T-helper 2 cell (primary cell): ENCODE measurements around the gene CA10.
A peak's percentile ranks its signal among the peaks of the same experiment; 100 is the strongest.

ENCODE experiments used
- DNase-seq, 5 experiments: peaks; one replicate each; pipeline versions ENCODE4 v3.0.0 to v3.0.0-alpha.2; 2012 to 2022

Gene CA10

DNA sequence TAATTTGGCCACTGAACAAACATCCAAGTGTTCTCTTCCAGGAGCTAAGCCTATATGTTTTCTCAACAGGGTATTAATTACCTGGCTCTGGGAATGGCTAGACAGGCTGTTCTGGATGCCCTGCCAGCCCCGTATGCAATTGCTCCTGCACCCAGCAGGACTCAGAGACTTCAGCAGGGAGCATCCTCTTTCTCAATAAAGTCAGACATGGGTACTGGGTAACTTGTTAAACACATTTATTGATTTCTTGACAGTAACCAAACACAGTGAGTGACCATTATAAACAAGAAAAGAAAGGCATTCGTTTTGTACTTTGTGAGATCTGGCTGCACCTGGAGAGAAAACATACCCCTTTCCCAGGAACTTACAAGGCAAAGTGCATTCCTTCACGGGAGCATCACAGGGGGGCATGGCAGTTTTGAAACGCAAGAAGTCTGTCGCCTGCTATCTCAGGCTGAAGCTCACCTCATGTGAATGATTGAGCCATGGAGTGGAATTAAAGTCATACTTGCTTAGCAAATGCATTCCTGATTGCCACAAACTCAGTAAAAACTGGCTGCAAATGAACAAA, 528.3 kb downstream of the CA10 start:
- no peak for DNase-seq

DNA sequence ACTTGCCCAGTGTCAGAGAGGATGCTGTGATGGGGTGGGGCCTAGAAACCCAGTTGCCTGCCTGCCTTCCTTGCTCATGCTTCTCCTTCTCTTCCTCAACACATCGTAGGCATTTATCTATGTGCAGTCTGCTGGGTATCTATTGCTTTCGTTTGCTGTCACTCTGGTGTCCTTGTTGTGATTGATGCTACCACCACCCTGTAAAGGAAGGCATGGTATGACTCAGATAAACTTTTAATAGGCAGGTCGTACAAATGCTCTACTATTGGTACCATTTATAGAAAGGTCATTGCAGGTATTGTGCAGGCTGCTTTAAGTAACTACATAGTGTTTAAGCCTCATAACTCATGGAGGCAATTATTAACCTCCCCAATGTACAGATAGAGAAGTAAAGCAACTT, 529.3 kb downstream of the CA10 start:
- DNase-seq: peak in 1 of 5 experiments; percentile 31

DNA sequence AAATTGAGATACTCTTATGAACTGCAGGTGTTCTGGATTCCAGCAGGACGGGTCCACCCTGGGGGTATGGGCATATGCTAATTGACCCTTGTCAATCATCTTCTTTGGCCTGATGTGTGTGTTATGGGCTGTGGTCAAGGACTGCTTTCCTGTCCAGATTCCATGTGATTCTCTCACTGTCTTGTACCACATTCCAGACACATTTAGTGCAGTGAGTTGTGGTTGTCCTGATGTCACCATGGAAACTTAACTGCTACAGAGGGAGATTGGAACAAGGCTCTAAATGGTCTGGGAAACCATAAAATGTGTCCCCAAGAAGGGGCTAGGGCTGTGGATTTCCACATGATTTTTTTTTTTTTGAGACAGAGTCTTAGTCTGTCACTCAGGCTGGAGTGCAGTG, 530.7 kb downstream of the CA10 start:
- no peak for DNase-seq

DNA sequence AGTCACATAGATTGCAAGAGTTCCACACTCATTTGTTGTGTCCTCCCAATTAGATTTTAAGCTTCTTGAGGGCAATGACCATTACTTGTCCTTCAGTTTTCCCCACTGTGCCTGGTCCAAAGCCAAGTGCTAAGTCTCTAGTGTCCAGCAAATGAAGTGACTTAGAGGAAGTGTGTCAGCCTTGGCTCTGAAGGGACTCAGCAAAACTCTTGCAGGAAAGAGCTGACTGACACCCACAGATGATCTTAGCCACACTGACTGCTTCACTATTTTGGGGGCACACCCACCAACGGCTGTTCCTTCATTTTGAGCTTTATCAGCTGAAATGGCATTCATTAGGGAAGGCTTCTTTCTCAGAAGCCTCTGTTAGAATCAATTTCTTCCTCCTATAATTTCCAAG, 540.0 kb downstream of the CA10 start:
- no peak for DNase-seq

DNA sequence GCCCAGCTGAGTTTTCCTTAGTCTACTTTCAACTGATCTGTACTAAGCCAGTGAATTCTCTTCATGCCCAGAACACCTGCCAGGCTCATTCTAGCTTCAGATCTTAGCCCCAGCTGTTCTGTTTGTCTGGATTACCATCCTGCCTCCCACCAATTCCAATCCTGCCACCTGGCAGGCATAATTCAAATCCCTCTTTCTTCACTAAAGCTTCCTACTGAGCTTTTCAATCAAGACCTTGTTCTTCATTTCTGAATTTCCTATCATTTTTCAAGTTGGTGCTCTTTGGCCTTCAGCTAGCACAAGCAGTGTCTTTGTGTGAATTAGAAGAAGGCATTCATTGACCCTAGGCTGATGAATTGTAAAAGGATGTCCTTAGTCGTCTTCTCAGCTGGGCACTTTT, 540.5 kb downstream of the CA10 start:
- no peak for DNase-seq

DNA sequence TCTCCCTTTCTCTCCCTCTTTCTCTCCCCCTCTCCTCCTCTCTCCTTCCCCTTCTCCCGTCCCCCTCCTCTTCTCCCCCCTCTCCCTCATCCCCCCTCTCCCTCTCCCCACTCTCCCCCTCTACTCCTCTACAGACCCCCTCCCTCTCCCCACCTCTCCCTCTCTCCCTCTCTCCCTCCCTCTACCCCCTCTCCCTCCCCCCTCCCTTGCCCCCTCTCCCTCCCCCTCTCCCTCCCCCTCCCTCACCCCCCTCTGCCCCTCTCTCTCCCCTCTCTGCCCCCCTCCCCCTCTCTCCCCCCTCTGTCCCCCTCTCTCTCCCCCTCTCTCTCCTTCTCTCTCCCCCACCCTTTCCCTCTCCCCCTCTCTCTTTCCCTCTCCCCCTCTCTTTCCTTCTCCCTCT, 545.3 kb downstream of the CA10 start:
- DNase-seq: no peak

DNA sequence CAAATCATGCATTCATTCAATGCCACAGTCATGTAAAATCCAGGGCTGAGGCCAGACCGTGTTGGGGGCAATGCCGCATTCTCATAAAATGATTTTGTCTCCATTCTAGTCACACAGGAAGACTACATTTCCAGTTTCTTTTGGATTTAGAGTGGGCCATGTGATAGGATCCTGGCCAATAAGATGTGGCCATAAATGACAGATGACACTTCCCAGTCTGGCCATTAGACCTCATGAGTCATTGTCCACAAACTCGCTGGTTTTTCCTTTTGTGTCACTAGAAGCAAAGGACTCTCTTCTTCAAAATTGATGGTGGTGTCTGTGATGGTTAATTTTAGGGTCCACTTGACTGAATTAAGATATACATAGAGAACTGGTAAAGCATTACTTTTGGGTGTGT, 545.8 kb downstream of the CA10 start:
- DNase-seq: no peak

DNA sequence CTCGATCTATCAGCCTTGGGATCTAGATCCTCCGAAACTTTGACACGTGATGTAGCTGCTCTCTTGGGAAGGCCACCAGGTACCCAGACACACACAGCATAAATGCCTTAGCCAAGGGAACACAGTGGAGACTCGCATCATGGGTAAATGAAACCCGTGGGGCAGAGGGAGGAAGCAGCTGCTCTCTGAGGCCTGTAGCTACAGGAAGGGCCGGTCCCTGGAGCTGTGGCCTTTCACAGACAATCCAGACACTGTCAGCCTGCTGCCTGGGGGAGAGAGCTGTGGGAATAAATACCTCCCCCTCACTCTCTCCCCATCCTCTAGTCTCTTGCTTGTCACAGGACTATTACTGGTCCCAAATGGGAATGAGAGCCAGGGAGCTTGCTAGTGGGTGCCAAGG, 546.9 kb downstream of the CA10 start:
- DNase-seq: no peak

DNA sequence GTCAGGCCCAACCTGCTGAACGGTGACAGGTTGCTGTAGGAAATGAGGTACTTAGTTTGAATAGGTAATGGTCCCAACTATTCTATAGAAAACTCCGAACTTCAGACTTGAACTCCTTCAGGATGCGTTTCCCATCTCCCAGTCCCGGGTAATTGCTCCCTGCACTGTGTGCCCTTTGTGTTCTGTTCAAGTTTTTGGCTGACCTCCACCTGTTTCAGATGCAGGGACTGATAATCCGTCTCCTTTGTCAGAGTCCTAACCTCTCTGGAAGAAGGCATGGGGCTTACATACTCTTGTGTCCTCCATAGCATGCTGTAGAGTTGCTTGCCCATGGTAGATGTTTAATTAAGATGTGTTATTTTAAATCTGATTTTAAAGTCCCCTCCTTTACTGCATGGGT, 547.7 kb downstream of the CA10 start:
- no peak for DNase-seq

DNA sequence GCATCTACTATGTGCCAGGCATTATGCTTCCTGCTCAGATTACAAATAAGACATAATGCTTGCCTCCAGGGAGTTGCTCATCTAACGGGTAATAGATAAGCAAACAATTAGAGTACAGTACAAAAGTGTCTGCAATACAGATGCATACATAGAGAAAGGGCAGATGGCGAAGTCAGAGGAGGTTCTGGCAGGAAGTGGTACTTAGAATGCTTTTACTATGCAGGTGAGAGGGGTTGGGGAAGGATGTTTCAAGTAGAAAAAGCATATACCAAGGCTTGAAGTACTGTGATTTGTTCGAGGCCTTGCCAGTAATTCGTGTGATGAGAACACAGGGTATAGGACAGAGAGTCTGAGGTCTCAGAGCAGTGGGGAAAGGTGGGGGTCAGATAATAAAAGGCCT, 548.4 kb downstream of the CA10 start:
- DNase-seq: no peak

DNA sequence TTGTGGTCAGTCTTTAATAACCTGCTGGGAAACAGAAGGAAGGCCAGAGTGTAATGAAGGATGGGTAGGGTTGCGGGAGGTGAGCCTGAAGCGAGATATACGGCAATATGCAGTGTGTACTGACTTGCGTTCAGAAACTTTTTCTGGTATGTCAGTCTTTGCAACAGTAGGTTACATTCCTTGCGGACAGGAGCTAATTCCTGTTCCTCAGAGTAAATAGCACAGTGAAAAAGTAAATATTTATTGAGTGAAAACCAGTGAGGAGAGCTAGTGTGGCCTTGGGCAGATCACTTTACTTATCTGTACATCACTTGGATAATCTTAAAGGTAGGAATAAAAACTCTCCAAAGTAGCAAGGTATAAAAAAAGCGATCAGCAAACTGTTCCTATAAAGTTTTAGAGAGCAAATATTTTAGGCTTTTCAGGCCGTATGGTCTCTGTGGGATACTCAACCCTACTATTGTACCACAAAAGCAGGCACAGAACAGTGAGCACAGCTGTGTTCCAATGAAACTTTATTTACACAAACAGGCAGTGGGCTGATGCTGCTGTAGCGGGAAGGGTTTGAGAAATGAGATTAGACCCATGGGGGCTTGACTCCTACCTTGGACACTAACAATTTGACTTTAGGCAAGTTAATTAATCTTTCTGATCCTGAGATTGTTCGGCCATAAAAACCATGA, 550.1 kb downstream of the CA10 start:
- no peak for DNase-seq

DNA sequence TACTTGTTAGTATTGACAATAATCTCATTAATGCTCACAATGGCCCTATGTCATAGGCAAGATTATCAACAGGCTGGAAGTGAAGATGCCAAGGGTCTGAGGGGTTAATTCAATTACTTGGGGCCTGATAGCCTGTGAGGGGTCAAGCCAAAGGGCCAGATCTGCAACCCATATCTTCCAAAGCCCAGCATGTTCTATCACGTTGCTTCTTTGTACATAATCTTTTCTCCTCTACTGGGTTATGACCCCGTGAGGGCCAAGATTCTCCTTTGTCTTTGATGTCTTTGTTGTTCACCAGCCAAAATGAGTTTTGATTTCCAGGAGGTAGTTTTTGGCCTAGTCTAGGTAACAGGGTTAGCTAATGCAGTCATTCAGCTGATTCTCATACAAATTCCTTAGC, 551.0 kb downstream of the CA10 start:
- DNase-seq: no peak

DNA sequence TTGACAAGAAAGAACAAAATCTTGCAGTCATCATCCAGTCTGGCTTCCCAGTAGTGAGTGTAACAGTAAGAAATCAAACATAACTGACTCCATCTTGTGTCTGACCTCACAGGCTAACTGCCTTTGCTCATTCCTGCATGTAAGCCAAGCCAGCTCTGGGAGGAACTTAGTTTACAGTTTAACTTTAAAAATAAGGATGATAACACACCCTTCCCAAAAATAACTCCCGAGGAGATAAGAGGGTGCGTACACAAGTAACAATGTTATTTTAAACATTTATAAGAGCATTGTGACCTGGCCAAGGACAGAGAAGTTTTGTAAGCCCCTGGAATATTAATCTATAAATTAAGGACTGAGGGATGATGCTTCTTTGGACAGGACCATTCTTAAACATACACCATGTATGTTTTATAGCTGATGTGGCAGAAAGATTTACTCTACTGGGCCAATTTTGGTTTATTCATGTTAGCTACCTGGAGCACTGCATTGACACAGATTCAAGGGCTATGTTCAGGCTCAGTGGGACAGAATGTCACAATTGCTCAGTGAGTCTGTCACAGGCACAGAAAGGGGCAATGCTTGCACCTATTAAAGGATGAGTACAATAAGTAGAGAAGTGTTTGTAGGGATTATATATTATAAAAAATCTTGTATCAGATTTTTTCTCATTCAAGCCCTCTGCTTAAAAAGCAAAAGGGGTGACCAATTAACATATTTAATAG, 554.1 kb downstream of the CA10 start:
- no peak for DNase-seq

DNA sequence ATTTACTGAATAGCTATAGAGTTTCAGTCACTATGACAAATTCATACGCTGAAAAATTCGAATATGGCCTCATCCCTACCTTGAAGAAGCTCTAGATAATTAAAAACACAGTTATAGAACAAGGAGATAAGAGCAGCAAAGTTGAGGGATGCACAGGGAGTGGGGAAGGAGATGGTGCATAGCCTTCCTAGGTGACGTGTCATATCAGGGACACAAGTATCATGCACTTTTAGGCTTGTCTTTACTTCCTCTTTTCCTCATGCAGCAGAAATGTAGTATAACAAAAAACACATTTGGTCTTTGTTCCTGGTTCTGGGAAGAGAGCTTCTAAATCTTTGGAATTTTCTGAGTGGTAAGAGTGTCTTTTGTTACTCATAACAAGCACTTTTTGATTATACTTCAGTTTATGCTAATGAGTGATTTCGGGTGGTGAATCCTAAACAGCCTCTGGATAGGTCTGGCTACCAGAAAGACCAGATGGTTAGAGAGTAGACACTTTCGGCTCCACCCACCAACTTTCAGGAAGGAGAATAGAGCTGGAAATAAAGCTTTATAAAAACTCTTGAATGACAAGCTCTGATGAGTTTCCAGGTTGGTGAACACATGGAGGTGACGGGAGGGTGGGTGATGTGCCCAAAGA, 556.8 kb downstream of the CA10 start:
- no peak for DNase-seq

DNA sequence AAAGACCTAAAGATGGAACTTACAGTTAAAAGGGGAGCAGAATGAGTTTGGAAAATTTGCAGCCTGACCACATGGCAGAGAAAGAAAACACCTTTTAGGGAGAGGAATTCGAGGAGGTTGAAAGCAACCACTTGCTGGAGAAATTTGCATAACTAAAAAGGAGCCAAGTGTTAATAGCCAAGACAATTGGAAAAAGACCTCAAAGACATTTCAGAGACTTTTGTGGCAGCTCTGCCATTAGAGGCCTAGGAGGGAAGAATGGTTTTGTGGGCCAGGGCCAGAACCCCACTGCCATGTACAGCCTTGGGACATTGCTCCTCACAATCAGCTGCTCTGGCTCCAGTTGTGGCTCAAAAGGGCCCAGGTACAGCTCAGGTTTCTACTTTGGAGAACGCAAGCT, 559.7 kb downstream of the CA10 start:
- no peak for DNase-seq

DNA sequence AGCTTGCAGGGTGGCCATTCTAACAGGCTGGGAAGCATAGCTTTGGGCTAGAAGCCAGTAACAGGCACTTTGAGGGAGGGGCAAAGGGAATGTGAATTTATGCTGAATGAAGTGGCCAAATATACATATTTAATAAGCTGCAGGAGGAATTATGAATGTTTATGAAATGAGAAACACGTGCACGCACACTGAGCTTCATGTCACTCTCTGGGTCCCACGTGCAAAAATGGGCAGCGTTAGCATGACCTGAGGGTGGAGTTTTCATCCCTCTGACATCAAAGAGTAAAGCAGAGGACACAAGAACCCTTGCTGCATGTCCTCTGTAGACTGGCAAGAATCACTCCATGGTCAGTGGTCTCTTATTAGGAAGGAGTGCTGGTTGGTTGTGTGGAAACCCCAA, 561.2 kb downstream of the CA10 start:
- no peak for DNase-seq

DNA sequence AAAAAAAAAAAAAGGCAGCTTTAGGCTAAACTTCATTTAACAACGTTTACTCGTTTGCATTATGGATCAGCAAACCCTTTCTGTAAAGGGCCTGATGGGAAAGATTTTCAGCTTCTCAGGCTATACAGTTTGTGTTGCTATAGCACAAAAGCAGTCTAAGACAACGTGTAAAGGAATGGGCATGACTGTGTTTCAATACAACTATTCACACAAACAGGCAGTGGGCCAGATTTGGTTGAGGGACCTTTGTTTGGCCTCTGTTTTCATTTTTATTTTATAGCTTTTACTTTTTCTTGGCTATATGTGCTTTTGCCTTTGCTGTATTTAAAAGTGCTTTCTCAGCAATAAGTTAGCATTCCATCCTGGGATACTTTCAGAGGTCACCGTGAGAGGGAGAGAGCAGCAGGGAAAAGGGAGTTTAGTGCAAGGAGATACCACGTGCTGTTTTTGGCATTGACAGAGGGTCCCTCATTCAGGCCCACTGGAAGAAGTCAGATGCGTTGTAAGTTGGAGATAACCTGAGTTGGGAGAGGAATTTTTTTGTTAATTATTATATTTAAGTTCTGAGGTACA, 562.6 kb downstream of the CA10 start:
- DNase-seq: no peak

DNA sequence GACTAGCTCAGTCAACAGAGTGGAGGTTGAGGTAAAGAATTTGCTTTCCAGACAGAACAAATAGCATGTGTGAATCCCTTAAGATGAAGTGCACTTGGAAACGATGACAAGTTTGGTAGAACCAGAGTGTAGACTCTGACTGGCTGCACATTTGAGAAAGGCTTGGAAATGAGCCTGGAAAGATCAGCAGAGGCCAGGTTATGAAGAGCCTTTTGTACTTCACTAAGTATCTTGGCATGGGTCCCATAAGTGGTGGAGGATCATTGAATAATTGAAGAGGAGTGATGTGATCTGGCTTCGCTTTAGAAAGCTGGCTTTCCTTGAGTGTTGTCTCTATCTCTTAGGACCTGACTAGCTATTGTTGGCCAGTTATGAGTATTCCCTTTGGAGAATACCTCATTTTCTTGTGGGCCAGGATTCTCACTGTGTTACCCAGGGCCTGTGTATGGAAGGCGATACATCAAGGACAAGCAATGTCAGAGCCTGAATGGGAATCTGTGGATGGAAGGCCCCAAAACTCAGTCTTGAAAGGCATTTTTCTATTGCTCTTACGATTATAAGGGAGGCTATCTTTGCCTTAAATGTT, 568.4 kb downstream of the CA10 start:
- DNase-seq: no peak

DNA sequence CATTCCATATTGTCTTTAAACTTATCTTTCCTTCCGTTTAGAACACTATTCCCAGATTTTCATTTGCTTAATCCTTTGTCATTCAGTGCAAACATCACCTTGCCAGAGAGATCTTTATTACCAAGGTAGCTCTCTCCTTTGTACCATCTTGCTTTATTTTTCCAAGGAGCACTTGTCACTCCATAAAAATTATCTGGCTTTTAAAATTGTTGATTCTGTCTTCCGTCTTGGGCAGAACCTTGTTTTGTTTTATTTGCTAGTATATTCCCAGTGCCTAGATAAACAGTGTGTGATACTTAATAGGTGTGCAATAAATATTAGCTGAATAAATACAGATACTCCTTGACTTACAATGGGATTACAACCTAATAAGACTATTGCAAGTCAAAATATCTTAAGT, 570.5 kb downstream of the CA10 start:
- DNase-seq: no peak

DNA sequence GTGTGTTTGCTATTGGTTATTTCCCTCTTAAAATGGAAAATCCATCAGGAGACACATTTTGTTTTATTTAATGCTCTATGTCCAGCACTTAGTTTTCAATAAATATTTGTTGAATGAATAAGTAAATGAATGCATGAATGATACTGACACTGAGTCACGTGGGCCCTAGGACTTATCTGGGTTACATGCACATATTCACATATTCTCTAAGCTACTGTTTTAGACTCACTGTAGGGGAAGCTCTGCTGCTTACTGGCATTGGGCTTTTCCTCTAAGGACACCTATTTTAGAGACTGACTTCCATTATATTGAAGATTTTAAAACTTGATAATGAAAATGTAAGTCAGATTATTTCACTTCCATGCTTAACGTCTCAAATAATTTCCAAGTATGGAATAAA, 571.0 kb downstream of the CA10 start:
- no peak for DNase-seq

DNA sequence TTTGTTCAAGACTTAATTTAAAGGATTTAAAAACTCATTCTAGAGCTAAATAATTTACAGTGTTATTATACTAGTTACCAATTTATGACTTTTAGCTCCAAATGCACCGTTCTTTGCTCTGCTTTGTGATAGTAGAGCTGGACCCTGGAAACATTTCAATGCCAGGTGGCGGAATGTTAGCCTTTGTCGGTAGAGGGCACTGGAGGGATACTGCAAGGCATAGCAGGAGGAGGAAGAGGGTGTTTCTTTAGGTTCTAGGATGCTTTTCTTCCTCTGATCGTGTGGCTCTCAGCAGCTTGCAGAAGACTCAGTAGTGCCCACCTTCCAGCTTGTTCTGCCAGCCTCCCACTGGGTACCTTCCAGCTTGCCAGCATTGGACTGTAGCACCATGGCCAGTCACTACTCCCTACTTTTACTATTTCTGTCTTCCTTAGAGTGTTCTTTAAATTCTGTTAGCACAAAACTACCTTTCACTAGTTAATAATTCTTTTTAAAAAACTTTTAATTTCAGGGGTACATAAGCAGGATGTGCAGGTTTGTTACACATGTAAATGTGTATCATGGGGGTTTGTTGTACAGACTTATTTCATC, 572.9 kb downstream of the CA10 start:
- peak in 1 of 5 experiments; percentile 10 for DNase-seq

DNA sequence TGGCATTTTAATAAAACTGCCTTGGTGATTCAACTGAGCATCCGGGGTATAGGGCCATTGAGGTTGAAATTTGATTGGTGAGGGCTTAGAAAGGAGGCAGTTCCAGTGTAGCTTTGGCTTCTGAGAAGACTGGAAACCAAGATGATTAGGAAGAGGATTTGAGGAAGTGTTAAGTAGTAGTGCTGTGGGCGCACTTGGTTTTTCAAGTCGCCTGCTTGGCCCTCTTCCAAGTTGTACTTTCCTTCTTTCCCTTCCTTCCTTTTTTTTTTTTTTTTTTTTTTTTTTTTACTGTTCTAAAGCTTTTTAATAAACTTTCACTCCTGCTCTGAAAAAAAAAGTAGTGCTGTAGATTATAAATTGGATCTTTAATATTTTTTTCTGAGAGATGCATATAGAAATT, 577.6 kb downstream of the CA10 start:
- DNase-seq: no peak
